OCI-M1 (cell line): ENCODE data around the gene MRTFA.
"Not testable (repeated sequence)": the region's sequence is repeated elsewhere in the genome, so short reads cannot be mapped to it uniquely, and the experiment has no call there.

Experiments used
- DNase-seq: peaks from one replicate; lab custom pipeline; 2025; lab: John Stamatoyannopoulos, UW

Gene MRTFA

GRCh38 chr22:40554023-40554422 is 82.5 kb downstream of the MRTFA start:
- DNase-seq, result not testable (repeated sequence)

GRCh38 chr22:40553014-40553554 is 83.4 kb downstream of the MRTFA start:
- DNase-seq, result no peak

GRCh38 chr22:40552070-40552469 is 84.4 kb downstream of the MRTFA start:
- DNase-seq, result peak; percentile 95

GRCh38 chr22:40547729-40548143 is 88.8 kb downstream of the MRTFA start:
- DNase-seq, result no peak

GRCh38 chr22:40544758-40545157 is 91.8 kb downstream of the MRTFA start:
- DNase-seq, result no peak

GRCh38 chr22:40542821-40543540 is 93.5 kb downstream of the MRTFA start:
- no peak for DNase-seq

GRCh38 chr22:40541300-40541699 is 95.2 kb downstream of the MRTFA start:
- DNase-seq, result no peak

- DNase-seq, result no peak
Observed at GRCh38 chr22:40540265-40540664, 96.3 kb downstream of the MRTFA start.

GRCh38 chr22:40536149-40536548 is 100.4 kb downstream of the MRTFA start:
- DNase-seq, result not testable (repeated sequence)

GRCh38 chr22:40535642-40536041 is 100.9 kb downstream of the MRTFA start:
- no peak for DNase-seq

- no peak for DNase-seq
Observed at GRCh38 chr22:40535189-40535512, 101.4 kb downstream of the MRTFA start.

- DNase-seq, result peak; percentile 75
Observed at GRCh38 chr22:40534379-40535188, 101.9 kb downstream of the MRTFA start.

GRCh38 chr22:40533712-40534378 is 102.7 kb downstream of the MRTFA start:
- peak; percentile 89 for DNase-seq

GRCh38 chr22:40531951-40532900 is 104.3 kb downstream of the MRTFA start:
- no peak for DNase-seq

- DNase-seq, result not testable (repeated sequence)
Observed at GRCh38 chr22:40530391-40530790, 106.1 kb downstream of the MRTFA start.

- no peak for DNase-seq
Observed at GRCh38 chr22:40529821-40530220, 106.7 kb downstream of the MRTFA start.

- no peak for DNase-seq
Observed at GRCh38 chr22:40526960-40527359, 109.6 kb downstream of the MRTFA start.

- peak; percentile 78 for DNase-seq
Observed at GRCh38 chr22:40525250-40525884, 111.2 kb downstream of the MRTFA start.

GRCh38 chr22:40524392-40525249 is 111.9 kb downstream of the MRTFA start:
- DNase-seq, result peak; percentile 46

GRCh38 chr22:40522141-40522540 is 114.4 kb downstream of the MRTFA start:
- no peak for DNase-seq
